Calu3 (cell line): ENCODE data around the gene SLC39A12. TPM values are rescaled to one million over a fixed set of nuclear protein-coding genes. Genes with fewer than 3 reads are reported as not detected.

Experiments
- BruUV-seq: library from RNA; stranded (reverse); fragments of 400-500 nt; replicated peaks from 2 replicates; lab custom pipeline; 2021; lab: Mats Ljungman, UMichigan
- CTCF ChIA-PET: fragments of 300-600 bp; sonication (Branson Sonifier 250); formaldehyde crosslinking; loops from one replicate; lab custom pipeline; 2022; ENCODE audit warnings: antibody characterized with exemption; lab: Charles Lee
- DNase-seq: peaks from one replicate; pipeline ENCODE4 v3.0.0; 2022
- H3K27ac Mint-ChIP-seq: one replicate; pipeline ENCODE4 v1.8.0; 2022; ENCODE audit warnings: mixed read lengths; ENCODE audit not compliant: unreplicated experiment
- H3K27me3 Mint-ChIP-seq: one replicate; pipeline ENCODE4 v1.8.0; 2022; ENCODE audit warnings: mixed read lengths; ENCODE audit not compliant: unreplicated experiment
- H3K36me3 Mint-ChIP-seq: one replicate; pipeline ENCODE4 v1.8.0; 2022; ENCODE audit warnings: mild to moderate bottlenecking, moderate library complexity, mixed read lengths; ENCODE audit not compliant: insufficient read depth, unreplicated experiment
- H3K4me1 Mint-ChIP-seq: one replicate; pipeline ENCODE4 v1.8.0; 2022; ENCODE audit warnings: mild to moderate bottlenecking, low read depth, mixed read lengths; ENCODE audit not compliant: unreplicated experiment
- H3K4me3 Mint-ChIP-seq: one replicate; pipeline ENCODE4 v1.8.0; 2022; ENCODE audit warnings: mild to moderate bottlenecking, low read depth, moderate library complexity, mixed read lengths; ENCODE audit not compliant: unreplicated experiment
- H3K9me3 Mint-ChIP-seq: one replicate; pipeline ENCODE4 v1.8.0; 2022; ENCODE audit warnings: low read depth, mixed read lengths; ENCODE audit not compliant: unreplicated experiment
- CTCF ChIP-seq: fragments of 200-600 bp; IDR thresholded peaks from one replicate; pipeline ENCODE4 v1.8.0; 2022; ENCODE audit warnings: antibody characterized with exemption; ENCODE audit not compliant: unreplicated experiment
- intact Hi-C: fragments of 100-400 bp; cut with micrococcal nuclease; formaldehyde crosslinking; loops from one replicate; pipeline ENCODE4 v1.10.0; 2022; ENCODE audit not compliant: unreplicated experiment
- total RNA-seq: library from RNA; stranded (reverse); gene quantifications from 2 replicates; pipeline ENCODE4 v1.2.3, GENCODE V29; 2022

The SLC39A12 gene
- total RNA-seq, 1 experiment from 2014 or later = not detected

- CTCF ChIA-PET = no interaction called here
- no peak overlapping the region for H3K4me3 Mint-ChIP-seq
- intact Hi-C loops = no loop called here
- no peak for TF ChIP-seq CTCF
- no peak overlapping the region for H3K27ac Mint-ChIP-seq
- no peaks in the 10 kb centered on the region for H3K27me3 Mint-ChIP-seq
- H3K9me3 Mint-ChIP-seq = peaks cover 16% of the 10 kb centered on the region
- no TSS peak for BruUV-seq
- H3K36me3 Mint-ChIP-seq = no peaks in the 10 kb centered on the region
- DNase-seq = no peak
- H3K4me1 Mint-ChIP-seq = no peaks in the 10 kb centered on the region
Observed at GRCh38 chr10:18021725-18022480, 70.2 kb downstream of the SLC39A12 start.

GRCh38 chr10:18043148-18044006, 91.7 kb downstream of the SLC39A12 start:
- CTCF ChIA-PET = no interaction called here
- peaks cover 12% of the 10 kb centered on the region for H3K27me3 Mint-ChIP-seq
- H3K27ac Mint-ChIP-seq = no peak overlapping the region
- intact Hi-C loops = no loop called here
- peaks cover 5% of the 10 kb centered on the region for H3K9me3 Mint-ChIP-seq
- H3K4me3 Mint-ChIP-seq = no peak overlapping the region
- no peak for DNase-seq
- H3K4me1 Mint-ChIP-seq = no peaks in the 10 kb centered on the region
- TF ChIP-seq CTCF = no peak
- no peaks in the 10 kb centered on the region for H3K36me3 Mint-ChIP-seq
- BruUV-seq = no TSS peak

- H3K4me3 Mint-ChIP-seq = no peak overlapping the region
- BruUV-seq = no TSS peak
- H3K36me3 Mint-ChIP-seq = no peaks in the 10 kb centered on the region
- H3K27me3 Mint-ChIP-seq = peaks cover 12% of the 10 kb centered on the region
- no peak for TF ChIP-seq CTCF
- H3K4me1 Mint-ChIP-seq = no peaks in the 10 kb centered on the region
- CTCF ChIA-PET = no interaction called here
- peaks cover 5% of the 10 kb centered on the region for H3K9me3 Mint-ChIP-seq
- H3K27ac Mint-ChIP-seq = no peak overlapping the region
- intact Hi-C loops = no loop called here
- DNase-seq = no peak
Observed at GRCh38 chr10:18044976-18045720, 93.4 kb downstream of the SLC39A12 start.

GRCh38 chr10:18056583-18056982, 104.9 kb downstream of the SLC39A12 start:
- BruUV-seq = no TSS peak
- Mint-ChIP-seq H3K4me1 (no peaks in the 10 kb centered on the region), H3K27ac (no peak overlapping the region), H3K9me3 (peaks cover 8% of the 10 kb centered on the region), H3K27me3 (no peaks in the 10 kb centered on the region), H3K4me3 (no peak overlapping the region), H3K36me3 (no peaks in the 10 kb centered on the region)
- intact Hi-C loops = no loop called here
- no peak for DNase-seq
- CTCF ChIA-PET = no interaction called here
- no peak for TF ChIP-seq CTCF
